GM12865 (cell line): ENCODE data around the gene TMEM115.

Source experiments
- DNase-seq: peaks from one replicate; pipeline ENCODE4 v3.0.0; 2010; ENCODE audit warnings: low read depth
- H3K4me3 ChIP-seq: 2 replicates; pipeline ENCODE4 v1.5.1; 2011; ENCODE audit warnings: mild to moderate bottlenecking, low read depth, low read length, control low read depth
- TF ChIP-seq, protein P1 (sequence below): IDR thresholded peaks from 2 replicates; pipeline ENCODE4 v1.5.1; 2011; ENCODE audit warnings: low read length, control low read depth, low read depth, inconsistent platforms; ENCODE audit not compliant: insufficient read depth; ENCODE audit errors: missing control alignments

The TMEM115 gene

GRCh38 chr3:50359760-50360110 is 414 bp upstream of the TMEM115 start:
- TF ChIP-seq, protein P1, sequence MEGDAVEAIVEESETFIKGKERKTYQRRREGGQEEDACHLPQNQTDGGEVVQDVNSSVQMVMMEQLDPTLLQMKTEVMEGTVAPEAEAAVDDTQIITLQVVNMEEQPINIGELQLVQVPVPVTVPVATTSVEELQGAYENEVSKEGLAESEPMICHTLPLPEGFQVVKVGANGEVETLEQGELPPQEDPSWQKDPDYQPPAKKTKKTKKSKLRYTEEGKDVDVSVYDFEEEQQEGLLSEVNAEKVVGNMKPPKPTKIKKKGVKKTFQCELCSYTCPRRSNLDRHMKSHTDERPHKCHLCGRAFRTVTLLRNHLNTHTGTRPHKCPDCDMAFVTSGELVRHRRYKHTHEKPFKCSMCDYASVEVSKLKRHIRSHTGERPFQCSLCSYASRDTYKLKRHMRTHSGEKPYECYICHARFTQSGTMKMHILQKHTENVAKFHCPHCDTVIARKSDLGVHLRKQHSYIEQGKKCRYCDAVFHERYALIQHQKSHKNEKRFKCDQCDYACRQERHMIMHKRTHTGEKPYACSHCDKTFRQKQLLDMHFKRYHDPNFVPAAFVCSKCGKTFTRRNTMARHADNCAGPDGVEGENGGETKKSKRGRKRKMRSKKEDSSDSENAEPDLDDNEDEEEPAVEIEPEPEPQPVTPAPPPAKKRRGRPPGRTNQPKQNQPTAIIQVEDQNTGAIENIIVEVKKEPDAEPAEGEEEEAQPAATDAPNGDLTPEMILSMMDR = no peak
- no peak for DNase-seq

GRCh38 chr3:50358355-50358910 is 888 bp downstream of the TMEM115 start:
- TF ChIP-seq, protein P1 = no peak
- no peak for DNase-seq
- H3K4me3 ChIP-seq = peak overlapping the region; percentile 79

More at GRCh38 chr3:50359760-50360110, 414 bp upstream of the TMEM115 start:
- peak overlapping the region; percentile 40 for H3K4me3 ChIP-seq

DNA sequence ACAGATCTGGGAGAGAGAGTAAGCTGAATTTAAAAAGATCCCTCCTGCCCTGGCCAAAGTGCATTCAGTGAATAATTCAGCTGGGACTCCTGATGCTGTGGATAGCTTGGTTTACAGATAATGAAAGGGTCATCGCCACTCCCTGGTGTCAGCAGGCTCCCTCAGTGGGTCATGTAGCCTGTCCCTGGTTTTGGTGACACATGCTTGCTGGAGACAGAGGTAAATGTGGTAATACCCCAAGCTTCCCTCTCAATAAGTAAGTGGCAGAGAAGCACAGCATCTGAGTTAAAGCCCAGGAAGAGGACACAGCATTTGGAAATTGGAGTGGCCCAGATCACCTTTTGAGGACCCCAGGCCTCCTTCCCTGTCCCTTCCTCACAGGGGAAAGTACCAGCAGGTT is 1.8 kb downstream of the TMEM115 start:
- DNase-seq = no peak

GRCh38 chr3:50356553-50356952 is 2.8 kb downstream of the TMEM115 start:
- no peak for DNase-seq
- no peak overlapping the region for H3K4me3 ChIP-seq
- TF ChIP-seq, protein P1 = no peak

More for the DNA sequence above, 1.8 kb downstream of the TMEM115 start:
- H3K4me3 ChIP-seq = peak overlapping the region; percentile 79
- TF ChIP-seq, protein P1 = no peak

DNA sequence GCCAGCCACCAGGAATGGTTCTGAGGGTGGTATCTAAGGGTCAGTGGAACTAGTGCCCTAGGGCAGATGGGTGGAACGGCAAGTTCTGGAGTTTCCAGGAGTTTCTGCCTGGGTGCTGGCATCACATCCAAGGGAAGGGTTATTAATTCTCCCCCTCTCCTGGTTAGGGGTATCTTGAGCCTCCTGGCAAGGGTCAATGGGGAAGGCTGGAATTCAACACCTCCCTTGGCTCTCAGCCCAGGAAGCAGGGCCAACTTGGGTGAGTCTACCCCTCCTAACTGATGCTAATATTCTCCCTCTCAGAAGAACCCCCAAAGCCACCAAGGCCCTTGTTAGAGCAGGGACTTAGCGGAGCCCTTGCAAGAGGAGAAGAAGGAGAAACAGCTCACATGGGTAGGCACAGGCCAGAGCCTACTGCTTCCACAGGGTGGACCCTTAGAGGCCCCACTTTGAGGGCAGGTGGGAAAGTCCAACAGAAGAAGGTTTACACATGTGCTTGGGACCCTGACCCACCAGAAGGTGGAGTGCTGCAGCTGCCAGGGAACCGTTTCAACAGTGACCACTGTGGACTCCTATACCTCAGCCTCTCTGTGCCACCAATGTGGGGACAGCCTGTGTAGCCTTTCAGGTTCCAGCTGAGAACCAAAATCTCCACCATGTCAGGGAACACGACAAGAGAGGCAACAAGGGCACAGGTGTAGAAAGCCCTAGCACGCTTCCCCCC is 3.3 kb downstream of the TMEM115 start:
- DNase-seq = no peak
- no peak overlapping the region for H3K4me3 ChIP-seq

GRCh38 chr3:50354850-50355249 is 4.5 kb downstream of the TMEM115 start:
- H3K4me3 ChIP-seq = no peak overlapping the region
- TF ChIP-seq, protein P1 = no peak
- no peak for DNase-seq

More for the DNA sequence above, 3.3 kb downstream of the TMEM115 start:
- TF ChIP-seq, protein P1 = no peak
